Psoas muscle (tissue), 8 donors: ENCODE measurements around the gene SORCS1. TPM values are rescaled to one million over a fixed set of nuclear protein-coding genes. Genes with fewer than 3 reads are reported as not detected.

ENCODE experiments used
- ATAC-seq, 4 donors: fragments of 200-7000 bp; cut with Tn5 transposase; one replicate each; pipeline ENCODE4 v1.9.1; 2020; ENCODE audit warnings: moderate library complexity in 3 of 4, mild to moderate bottlenecking in 2 of 4
- DNase-seq, 2 donors: peaks; one replicate each; pipeline ENCODE4 v3.0.0-alpha.2; 2020
- H3K27ac ChIP-seq: fragments of 200-600 bp; one replicate; pipeline ENCODE4 v1.8.0; 2022
- H3K27me3 ChIP-seq, 3 donors: fragments of 200-600 bp in 1 of 3; one replicate each; pipeline versions ENCODE4 v1.6.1 to v1.8.0; 2013 to 2022; ENCODE audit warnings: low read length in 2 of 3, mild to moderate bottlenecking in 2 of 3, moderate library complexity in 1 of 3; ENCODE audit not compliant: insufficient read depth in 3 of 3
- H3K36me3 ChIP-seq, 2 donors: fragments of 200-600 bp in 1 of 2; one replicate each; pipeline versions ENCODE4 v1.6.1 to v1.8.0; 2013 to 2022; ENCODE audit warnings: low read depth in 1 of 2, mild to moderate bottlenecking in 1 of 2, moderate library complexity in 1 of 2; ENCODE audit not compliant: insufficient read depth in 1 of 2
- H3K4me1 ChIP-seq: fragments of 200-600 bp; one replicate; pipeline ENCODE4 v1.8.0; 2022
- H3K4me3 ChIP-seq: fragments of 200-600 bp; one replicate; pipeline ENCODE4 v1.8.0; 2022; ENCODE audit warnings: mild to moderate bottlenecking
- H3K9me3 ChIP-seq: fragments of 200-600 bp; one replicate; pipeline ENCODE4 v1.8.0; 2022
- WGBS, 3 donors: extraction: QIAGEN DNeasy Blood & Tissue Kit; methylation state at CpG; one replicate each; pipeline versions ENCODE4 v1.1.6 to v1.1.7; 2013; 5-methylcytosine and 5-hydroxymethylcytosine counted together
- intact Hi-C, 2 donors: fragments of 100-400 bp; cut with DNase I; formaldehyde crosslinking; loops; one replicate each; pipeline versions ENCODE4 v1.11.0 to v1.14.2; 2022
- polyA plus RNA-seq, 3 donors: library from polyadenylated mRNA; stranded (reverse); fragments of 200-250 nt; gene quantifications; one replicate each; pipeline ENCODE4 v1.2.3, GENCODE V29; 2013
- total RNA-seq, 4 donors: library from RNA; stranded (reverse); fragmentation: NEBNext Ultra II Directional in 2 of 4; extraction: Animal tissue kit (Norgen Biotek cat#: 25700) in 2 of 4; gene quantifications; one replicate each; pipeline versions ENCODE4 v1.2.1 to v1.2.4, GENCODE V29; 2021 to 2023
- TF ChIP-seq, protein P1 (sequence below): fragments of 200-600 bp; IDR thresholded peaks from one replicate; pipeline ENCODE4 v1.8.0; 2022; ENCODE audit warnings: antibody characterized with exemption
- donor health status: healthy with polysubstance abuse.
- donor health status: DM: no; HTN: no; CAD: no; lungs with moderate emphysema.
- donor health status: Bipolar disorder and iron deficiency.
- donor health status: healthy.
- donor health status: DM: yes; HTN: yes; CAD: no.
- donor health status: DM: no; HTN: no; CAD: no.
- donor health status: DM: no; HTN: no; CAD: no.
- donor health status: DM: yes; HTN: yes; CAD: no.

Gene SORCS1
- total and polyA plus RNA-seq, 7 donors = 0.03 to 0.36 (median 0.25) TPM; not detected in 1

DNA sequence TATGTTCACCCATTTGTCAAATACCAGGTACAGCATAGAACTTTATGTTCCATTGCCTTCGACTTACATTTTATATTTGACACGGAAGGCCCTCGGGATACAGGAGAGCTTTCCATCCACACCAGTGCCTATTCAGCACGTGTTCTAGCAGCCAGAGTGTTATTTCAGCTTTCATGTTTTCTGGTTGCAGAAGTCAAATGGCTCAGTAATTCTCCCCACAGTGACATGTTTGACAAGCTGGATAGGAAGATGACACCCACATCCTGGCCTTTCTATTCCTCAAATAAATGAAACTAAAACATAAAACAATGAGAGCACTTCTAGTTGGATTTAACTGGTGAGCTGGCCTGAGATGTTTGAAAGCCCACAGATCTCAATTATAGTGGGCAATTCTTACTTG is 173.4 kb downstream of the SORCS1 start:
- ATAC-seq (no peak), DNase-seq (no peak)
- H3K27ac ChIP-seq = no peak overlapping the region
- intact Hi-C loops = no loop called here
- no peaks in the 10 kb centered on the region for H3K9me3 ChIP-seq
- no peaks in the 10 kb centered on the region for H3K36me3 ChIP-seq
- TF ChIP-seq, protein P1, sequence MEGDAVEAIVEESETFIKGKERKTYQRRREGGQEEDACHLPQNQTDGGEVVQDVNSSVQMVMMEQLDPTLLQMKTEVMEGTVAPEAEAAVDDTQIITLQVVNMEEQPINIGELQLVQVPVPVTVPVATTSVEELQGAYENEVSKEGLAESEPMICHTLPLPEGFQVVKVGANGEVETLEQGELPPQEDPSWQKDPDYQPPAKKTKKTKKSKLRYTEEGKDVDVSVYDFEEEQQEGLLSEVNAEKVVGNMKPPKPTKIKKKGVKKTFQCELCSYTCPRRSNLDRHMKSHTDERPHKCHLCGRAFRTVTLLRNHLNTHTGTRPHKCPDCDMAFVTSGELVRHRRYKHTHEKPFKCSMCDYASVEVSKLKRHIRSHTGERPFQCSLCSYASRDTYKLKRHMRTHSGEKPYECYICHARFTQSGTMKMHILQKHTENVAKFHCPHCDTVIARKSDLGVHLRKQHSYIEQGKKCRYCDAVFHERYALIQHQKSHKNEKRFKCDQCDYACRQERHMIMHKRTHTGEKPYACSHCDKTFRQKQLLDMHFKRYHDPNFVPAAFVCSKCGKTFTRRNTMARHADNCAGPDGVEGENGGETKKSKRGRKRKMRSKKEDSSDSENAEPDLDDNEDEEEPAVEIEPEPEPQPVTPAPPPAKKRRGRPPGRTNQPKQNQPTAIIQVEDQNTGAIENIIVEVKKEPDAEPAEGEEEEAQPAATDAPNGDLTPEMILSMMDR = no peak
- H3K4me3 ChIP-seq = no peak overlapping the region
- 57 to 72% (median 65%) methylated on average over 4 of the region's 4 CpGs for WGBS, 3 donors
- no peaks in the 10 kb centered on the region for H3K4me1 ChIP-seq
- no peaks in the 10 kb centered on the region for H3K27me3 ChIP-seq

DNA sequence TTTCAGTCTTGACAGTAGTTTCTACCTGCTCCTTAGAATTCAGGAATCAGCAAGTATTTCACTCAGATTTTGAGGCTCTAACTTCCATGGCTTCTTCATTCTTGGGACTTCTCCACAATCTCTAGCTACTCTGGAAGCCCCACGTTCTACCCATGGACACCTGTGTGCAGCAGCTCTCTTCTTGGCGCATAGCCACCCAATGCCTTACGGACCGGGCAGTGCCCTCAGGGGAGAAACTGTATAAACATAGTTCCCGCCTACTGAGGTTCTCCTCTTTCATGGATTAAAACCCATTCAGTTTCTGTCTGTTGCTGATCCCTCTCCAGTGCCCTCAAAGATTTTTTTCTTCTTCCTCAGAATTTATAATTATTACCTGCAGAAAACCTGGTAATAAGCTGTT is 177.1 kb downstream of the SORCS1 start:
- Histone ChIP-seq H3K9me3 (no peaks in the 10 kb centered on the region), H3K27me3 (no peaks in the 10 kb centered on the region), H3K36me3 (no peaks in the 10 kb centered on the region), H3K4me1 (no peaks in the 10 kb centered on the region), H3K4me3 (no peak overlapping the region), H3K27ac (no peak overlapping the region)
- no peak for DNase-seq
- TF ChIP-seq, protein P1 = no peak
- 33 to 46% (median 37%) methylated on average over 5 of the region's 5 CpGs for WGBS, 3 donors
- intact Hi-C loops = no loop called here
- ATAC-seq = no peak

DNA sequence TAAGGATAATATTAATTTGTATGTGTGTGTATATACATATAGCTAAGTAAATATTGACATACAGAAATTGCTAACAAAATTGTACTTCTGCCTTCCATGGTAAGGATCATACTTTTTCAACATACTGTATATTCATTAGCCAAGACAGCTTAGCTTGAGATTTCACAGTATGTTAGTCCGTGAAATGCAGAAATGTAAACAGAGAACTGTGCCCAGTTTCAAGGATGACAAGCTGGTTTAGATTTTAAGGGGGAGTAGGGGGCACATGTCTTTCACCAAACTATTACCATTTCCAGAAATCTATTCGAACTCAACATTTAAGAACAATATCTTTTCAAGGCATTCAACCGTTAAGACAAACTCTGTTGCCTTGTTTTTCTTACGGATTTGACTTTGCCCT is 182.2 kb downstream of the SORCS1 start:
- no peak for ATAC-seq
- WGBS, 3 donors = 22 to 41% (median 38%) methylated on average over 4 of the region's 4 CpGs
- DNase-seq = no peak
- Histone ChIP-seq H3K9me3 (no peaks in the 10 kb centered on the region), H3K4me3 (no peak overlapping the region), H3K27ac (no peak overlapping the region), H3K36me3 (no peaks in the 10 kb centered on the region), H3K4me1 (no peaks in the 10 kb centered on the region), H3K27me3 (no peaks in the 10 kb centered on the region)
- intact Hi-C loops = no loop called here
- TF ChIP-seq, protein P1 = no peak

DNA sequence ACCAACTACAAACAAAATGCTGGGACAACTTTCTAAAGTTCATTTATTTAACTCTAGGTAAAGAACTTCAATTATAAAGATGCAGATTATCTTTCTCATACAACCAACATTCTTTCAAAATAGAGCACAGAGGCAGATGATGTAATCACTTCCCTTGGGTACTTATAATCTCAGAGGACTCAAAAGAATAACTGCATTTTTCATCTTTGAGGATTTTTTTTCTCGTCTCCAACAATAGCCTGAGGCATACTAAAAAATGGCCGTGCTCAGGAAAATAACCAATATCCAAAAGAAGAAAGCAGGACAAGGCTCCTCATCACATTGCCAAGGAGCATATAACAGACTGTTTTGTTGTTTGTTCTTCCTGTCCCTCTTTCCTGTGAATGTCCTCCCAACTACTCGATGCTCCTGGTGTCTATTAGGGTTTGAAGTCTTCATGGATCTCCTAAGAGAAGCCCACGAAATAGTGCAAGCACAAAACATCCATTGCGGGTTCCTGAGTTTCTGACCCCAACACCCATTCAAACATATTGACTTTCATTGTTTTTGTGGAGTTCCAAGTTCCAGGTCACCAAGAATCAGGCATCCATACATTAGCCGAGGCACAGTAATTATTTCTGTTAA is 182.9 kb downstream of the SORCS1 start:
- intact Hi-C loops = no loop called here
- H3K36me3 ChIP-seq = no peaks in the 10 kb centered on the region
- 36 to 43% (median 37%) methylated on average over 6 of the region's 6 CpGs for WGBS, 3 donors
- no peak for DNase-seq
- no peak overlapping the region for H3K27ac ChIP-seq
- H3K27me3 ChIP-seq = no peaks in the 10 kb centered on the region
- TF ChIP-seq, protein P1 = no peak
- H3K9me3 ChIP-seq = no peaks in the 10 kb centered on the region
- no peak overlapping the region for H3K4me3 ChIP-seq
- no peak for ATAC-seq
- H3K4me1 ChIP-seq = no peaks in the 10 kb centered on the region
